Measurements from ENCODE around the gene AKT1S1.

The AKT1S1 gene

DNA sequence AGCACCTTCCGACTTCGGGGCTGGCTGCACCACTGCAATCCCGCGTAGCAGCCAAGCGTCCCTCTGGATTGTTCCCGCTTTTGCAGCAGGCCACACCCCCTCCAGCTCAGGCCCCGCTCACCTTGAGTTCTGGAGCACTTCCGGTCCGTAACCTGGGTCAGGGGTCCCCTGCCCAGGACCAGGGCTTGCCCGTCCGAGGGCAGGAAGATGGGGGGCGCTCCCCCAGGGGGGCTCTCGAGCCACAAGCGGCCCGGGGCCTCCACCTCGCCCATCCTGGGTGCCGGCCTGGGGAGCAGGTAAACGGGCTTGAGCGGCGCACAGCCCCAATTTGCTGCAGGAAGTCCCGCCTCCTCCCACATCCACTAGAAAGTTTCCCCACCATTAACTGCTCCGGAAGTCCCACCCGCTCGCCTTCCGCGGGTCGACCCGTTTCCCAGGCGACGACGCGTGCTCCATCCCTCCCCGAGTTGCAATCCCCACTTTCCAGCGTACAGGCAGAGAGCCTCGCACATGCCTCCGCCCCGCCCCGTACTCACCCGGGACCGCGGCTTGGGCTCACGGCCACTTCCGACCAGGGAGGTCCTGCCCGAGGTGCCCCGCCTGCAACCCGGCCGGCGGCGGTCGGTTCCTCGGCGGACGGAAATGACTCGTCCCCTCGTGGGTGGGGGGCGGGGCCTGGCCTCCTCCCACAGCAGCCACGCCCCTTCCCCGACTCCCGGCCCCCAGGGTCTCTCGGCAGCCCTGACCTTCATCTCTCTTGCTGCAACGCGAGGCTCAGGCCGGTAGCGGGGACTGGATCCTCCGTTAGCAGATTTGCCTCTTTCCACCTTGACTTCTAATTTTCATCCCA, 10.0 kb downstream of the AKT1S1 start, which contains the start of gene PNKP:
PNKP (minus strand) TSS at position 644 of the 850 bp plus-strand sequence; CDS start at position 272, 372 bp downstream.
- CTCF ChIA-PET: no interaction called here
- POLR2A ChIA-PET: interaction anchor here (0.9 to 5.9 kb wide), 7 partner anchors 9 to 63 kb away, joined by 3 to 69 read pairs (median 5); partner anchors contain the start of genes AKT1S1, FUZ, PTOV1 and TBC1D17
- TF ChIP-seq CTBP1 (IDR thresholded peaks at IDR 0.05; ENCODE audit: borderline replicate concordance) (no peak), LEF1 (IDR thresholded peaks at IDR 0.05; ENCODE audit: borderline replicate concordance) (no peak), L3MBTL2 (conservative IDR thresholded peaks at IDR 0.05) (peak; percentile 53), TARDBP (IDR thresholded peaks at IDR 0.05) (peak; percentile 91)
- peak; percentile 78 for DNase-seq (ENCODE audit: extremely low spot score)

DNA sequence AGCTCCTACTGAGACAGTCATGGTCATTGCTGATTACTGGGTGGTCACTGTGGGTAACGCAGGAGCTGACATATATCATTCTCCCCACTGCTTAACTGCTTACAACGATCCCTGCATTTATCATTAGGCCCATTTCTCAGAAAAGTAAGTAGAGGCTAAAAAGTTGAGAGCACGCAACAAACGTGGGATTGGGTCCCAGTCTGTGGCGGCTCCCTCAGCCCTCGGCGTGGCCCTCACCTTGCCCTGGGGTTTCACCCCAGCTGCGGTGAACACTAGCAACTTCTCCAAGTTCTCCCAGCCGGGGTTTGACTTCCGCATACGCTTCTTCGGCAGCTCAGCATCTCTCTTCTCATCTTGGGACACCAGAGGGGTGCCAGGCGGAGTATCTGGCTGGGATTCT, 12.3 kb downstream of the AKT1S1 start:
- CTCF ChIA-PET: no interaction called here
- DNase-seq (ENCODE audit: extremely low spot score): no peak
- POLR2A ChIA-PET: interaction anchor here (0.6 to 5.9 kb wide), 11 partner anchors 9 to 225 kb away, joined by 3 to 69 read pairs (median 3); partner anchors contain the start of genes AKT1S1, PTOV1, RRAS and TBC1D17
- no peak for TF ChIP-seq BHLHE40 (IDR thresholded peaks at IDR 0.05; ENCODE audit: borderline replicate concordance)
- TF ChIP-seq FOXA1 (IDR thresholded peaks at IDR 0.05): no peak
- TF ChIP-seq SP1 (IDR thresholded peaks at IDR 0.05): no peak
- TF ChIP-seq SUZ12 (IDR thresholded peaks at IDR 0.05): no peak
- TF ChIP-seq, protein P1, sequence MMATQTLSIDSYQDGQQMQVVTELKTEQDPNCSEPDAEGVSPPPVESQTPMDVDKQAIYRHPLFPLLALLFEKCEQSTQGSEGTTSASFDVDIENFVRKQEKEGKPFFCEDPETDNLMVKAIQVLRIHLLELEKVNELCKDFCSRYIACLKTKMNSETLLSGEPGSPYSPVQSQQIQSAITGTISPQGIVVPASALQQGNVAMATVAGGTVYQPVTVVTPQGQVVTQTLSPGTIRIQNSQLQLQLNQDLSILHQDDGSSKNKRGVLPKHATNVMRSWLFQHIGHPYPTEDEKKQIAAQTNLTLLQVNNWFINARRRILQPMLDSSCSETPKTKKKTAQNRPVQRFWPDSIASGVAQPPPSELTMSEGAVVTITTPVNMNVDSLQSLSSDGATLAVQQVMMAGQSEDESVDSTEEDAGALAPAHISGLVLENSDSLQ (IDR thresholded peaks at IDR 0.05): no peak
- no peak for TF ChIP-seq LEF1 (IDR thresholded peaks at IDR 0.05; ENCODE audit: borderline replicate concordance)
- TF ChIP-seq ARNT (IDR thresholded peaks at IDR 0.05): no peak
- TF ChIP-seq FOXM1 (IDR thresholded peaks at IDR 0.05; ENCODE audit: borderline replicate concordance): no peak
- no peak for TF ChIP-seq TARDBP (IDR thresholded peaks at IDR 0.05)
- no peak for TF ChIP-seq HDGF (IDR thresholded peaks at IDR 0.05; ENCODE audit: borderline replicate concordance)
- no peak for TF ChIP-seq CTBP1 (IDR thresholded peaks at IDR 0.05; ENCODE audit: borderline replicate concordance)
- no peak for TF ChIP-seq NFRKB (IDR thresholded peaks at IDR 0.05)

DNA sequence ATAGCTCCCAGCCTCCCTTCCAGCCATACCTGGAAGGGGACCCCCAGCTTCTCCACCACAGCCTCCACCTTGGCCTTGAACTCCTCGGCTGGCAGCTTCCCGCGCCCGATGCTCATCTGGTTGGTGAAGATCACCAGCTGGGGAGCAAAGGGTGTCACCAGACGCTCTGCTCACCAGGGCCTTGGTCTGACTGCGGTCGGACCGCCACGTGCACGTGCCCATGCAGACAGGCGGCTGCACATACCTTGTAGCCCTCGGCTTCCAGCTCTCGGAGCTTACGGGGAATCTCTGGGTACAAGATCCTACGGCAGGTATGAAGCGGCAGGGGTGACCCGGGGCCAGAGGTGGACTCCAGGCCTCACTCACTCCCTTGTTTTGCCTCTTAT, 13.2 kb downstream of the AKT1S1 start:
- ChIA-PET CTCF (no interaction called here), POLR2A (interaction anchor here (0.8 to 5.9 kb wide), 3 partner anchors 11 to 13 kb away, joined by 6 to 69 read pairs (median 26); partner anchors contain the start of genes AKT1S1, PTOV1 and TBC1D17)
- DNase-seq (ENCODE audit: extremely low spot score): no peak
- TF ChIP-seq CTBP1 (IDR thresholded peaks at IDR 0.05; ENCODE audit: borderline replicate concordance) (no peak), BHLHE40 (IDR thresholded peaks at IDR 0.05; ENCODE audit: borderline replicate concordance) (no peak), FOXK2 (IDR thresholded peaks at IDR 0.05) (no peak), ARNT (IDR thresholded peaks at IDR 0.05) (no peak), FOXA1 (IDR thresholded peaks at IDR 0.05) (no peak), ELF4 (IDR thresholded peaks at IDR 0.05) (no peak), LEF1 (IDR thresholded peaks at IDR 0.05; ENCODE audit: borderline replicate concordance) (no peak), L3MBTL2 (conservative IDR thresholded peaks at IDR 0.05) (no peak), ZNF384 (IDR thresholded peaks at IDR 0.05) (no peak), NFRKB (IDR thresholded peaks at IDR 0.05) (no peak), FOXM1 (IDR thresholded peaks at IDR 0.05; ENCODE audit: borderline replicate concordance) (no peak), TARDBP (IDR thresholded peaks at IDR 0.05) (no peak), SP1 (IDR thresholded peaks at IDR 0.05) (no peak), SUZ12 (IDR thresholded peaks at IDR 0.05) (no peak), HDGF (IDR thresholded peaks at IDR 0.05; ENCODE audit: borderline replicate concordance) (no peak)
- TF ChIP-seq, protein P1 (IDR thresholded peaks at IDR 0.05): no peak

DNA sequence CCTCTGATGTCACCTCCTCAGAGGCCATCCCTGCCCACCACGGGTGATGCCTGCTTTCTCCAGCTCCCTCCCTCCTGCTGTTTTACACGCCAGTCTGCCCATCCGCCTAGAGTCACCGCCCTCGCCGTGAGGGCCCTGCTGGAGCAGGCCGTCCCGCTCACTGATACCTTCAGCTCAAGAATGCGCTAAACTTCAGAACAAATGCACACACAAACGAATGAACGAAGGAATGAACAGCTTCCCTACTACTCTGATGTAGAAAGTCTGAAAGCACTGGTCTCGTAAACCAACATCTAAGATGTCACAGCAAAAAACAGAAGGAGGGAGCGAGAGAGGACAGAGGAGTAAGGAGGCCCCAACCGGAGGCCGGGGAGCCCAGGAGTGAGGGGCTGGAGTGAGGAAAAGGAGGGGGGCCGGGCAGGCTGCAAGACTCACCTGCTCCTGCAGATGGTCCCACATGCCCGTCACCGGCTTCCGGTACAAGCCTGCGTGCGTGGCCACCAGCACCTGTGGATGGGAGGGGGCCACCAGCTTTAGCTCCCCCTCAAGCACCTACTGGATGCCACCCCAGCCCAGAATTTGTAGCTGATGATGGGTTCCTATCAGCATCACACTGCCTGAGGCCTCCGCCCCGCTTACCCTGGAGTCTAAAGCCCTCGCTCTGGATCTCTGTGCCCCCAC, 13.8 kb downstream of the AKT1S1 start:
- ChIA-PET CTCF (no interaction called here), POLR2A (interaction anchor here (0.8 to 3.0 kb wide), 3 partner anchors 11 to 13 kb away, joined by 4 to 26 read pairs (median 6); partner anchors contain the start of genes AKT1S1, PTOV1 and TBC1D17)
- no peak for DNase-seq (ENCODE audit: extremely low spot score)
- no peak for TF ChIP-seq FOXK2 (IDR thresholded peaks at IDR 0.05)
- TF ChIP-seq NFRKB (IDR thresholded peaks at IDR 0.05): no peak
- no peak for TF ChIP-seq ARNT (IDR thresholded peaks at IDR 0.05)
- no peak for TF ChIP-seq HDGF (IDR thresholded peaks at IDR 0.05; ENCODE audit: borderline replicate concordance)
- no peak for TF ChIP-seq LEF1 (IDR thresholded peaks at IDR 0.05; ENCODE audit: borderline replicate concordance)
- TF ChIP-seq SUZ12 (IDR thresholded peaks at IDR 0.05): no peak
- TF ChIP-seq FOXA1 (IDR thresholded peaks at IDR 0.05): no peak
- TF ChIP-seq CTBP1 (IDR thresholded peaks at IDR 0.05; ENCODE audit: borderline replicate concordance): no peak
- no peak for TF ChIP-seq SP1 (IDR thresholded peaks at IDR 0.05)
- no peak for TF ChIP-seq ELF4 (IDR thresholded peaks at IDR 0.05)
- TF ChIP-seq FOXM1 (IDR thresholded peaks at IDR 0.05; ENCODE audit: borderline replicate concordance): no peak
- TF ChIP-seq TARDBP (IDR thresholded peaks at IDR 0.05): no peak
- TF ChIP-seq, protein P1 (IDR thresholded peaks at IDR 0.05): no peak
- TF ChIP-seq L3MBTL2 (conservative IDR thresholded peaks at IDR 0.05): no peak
- TF ChIP-seq BHLHE40 (IDR thresholded peaks at IDR 0.05; ENCODE audit: borderline replicate concordance): no peak
- TF ChIP-seq ZNF384 (IDR thresholded peaks at IDR 0.05): no peak

All from HEK293T (cell line).